ENCODE data around the gene NT5C1A. TPM values are rescaled to one million over a fixed set of nuclear protein-coding genes. Genes with fewer than 3 reads are reported as not detected.

NT5C1A gene
- total RNA-seq, 1 experiment from 2014 or later, result not detected

DNA sequence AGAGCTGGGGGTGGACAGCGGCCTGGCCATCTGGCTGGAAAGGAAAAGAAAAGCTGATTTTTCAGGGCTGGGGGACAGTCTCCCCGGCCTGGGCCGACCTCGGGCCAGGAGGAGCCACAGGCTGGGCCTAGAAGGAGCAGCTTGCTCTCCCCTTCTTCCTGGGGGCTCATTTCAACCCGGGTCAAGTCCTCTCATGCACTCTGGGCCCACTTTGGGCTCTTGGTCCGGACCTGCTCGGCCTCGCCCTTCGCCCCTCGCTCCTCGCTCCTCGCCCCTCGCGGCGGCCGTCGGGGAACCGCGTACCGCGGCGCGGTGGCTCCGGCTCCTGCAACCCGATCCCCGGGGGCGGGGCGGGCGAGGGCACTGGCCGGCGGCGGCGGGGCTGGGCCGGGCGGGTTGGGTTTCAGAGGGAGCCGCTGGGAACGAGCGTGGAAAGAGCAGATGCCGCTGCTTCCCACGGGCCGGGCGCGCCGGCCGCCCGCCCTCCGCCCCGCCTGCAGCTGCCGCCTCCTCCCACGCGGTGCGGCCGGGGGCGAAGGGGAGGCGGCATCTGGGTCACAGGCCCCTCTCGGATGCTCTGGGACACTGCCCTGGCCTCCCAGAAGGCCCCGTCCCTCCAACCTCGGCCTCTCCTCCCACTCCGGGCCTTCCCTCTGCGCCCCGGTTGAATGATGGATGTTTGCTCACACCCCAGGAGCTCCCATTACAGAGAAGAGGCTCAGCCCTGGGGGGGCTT is 39.1 kb downstream of the NT5C1A start:
- H3K9me3 Mint-ChIP-seq, result no peaks in the 10 kb centered on the region
- H3K36me3 Mint-ChIP-seq (ENCODE audit: insufficient read depth in 1 of 3, low read depth in 3 of 3), result no peaks in the 10 kb centered on the region
- Histone ChIP-seq H3K9ac (ENCODE audit: extremely low read depth, insufficient read length, low read length) (no peak overlapping the region), H2AFZ (ENCODE audit: low read length) (no peak overlapping the region), H3K56ac (ENCODE audit: insufficient read length, low read depth, low read length) (no peak overlapping the region), H4K8ac (replicated peaks; ENCODE audit: insufficient read length, low read depth, low read length) (no peak overlapping the region), H3K79me2 (ENCODE audit: insufficient read depth, low read length) (no peaks in the 10 kb centered on the region), H3K79me1 (ENCODE audit: insufficient read depth, low read depth, low read length, poor library complexity, severe bottlenecking) (no peaks in the 10 kb centered on the region), H4K20me1 (ENCODE audit: control insufficient read depth, insufficient read depth, insufficient read length) (no peaks in the 10 kb centered on the region), H3K14ac (ENCODE audit: insufficient read depth, low read length) (no peak overlapping the region), H3K4me2 (ENCODE audit: insufficient read depth, insufficient read length, low read length) (peak overlapping the region; percentile 15), H2BK15ac (ENCODE audit: low read depth, low read length) (no peak overlapping the region), H2BK120ac (ENCODE audit: low read depth, low read length, poor library complexity, severe bottlenecking) (no peak overlapping the region), H3K23me2 (ENCODE audit: insufficient read length, low read depth, low read length, poor library complexity, severe bottlenecking) (no peaks in the 10 kb centered on the region), H2BK20ac (ENCODE audit: low read depth, low read length, poor library complexity, severe bottlenecking) (no peak overlapping the region), H2BK12ac (ENCODE audit: insufficient read length, low read depth, low read length) (no peak overlapping the region), H3T11ph (ENCODE audit: low read length) (no peak overlapping the region), H3K27ac (ENCODE audit: insufficient read length, low read depth, low read length) (no peak overlapping the region), H3K23ac (ENCODE audit: insufficient read length, low read depth, low read length) (no peak overlapping the region), H3K4me1 (ENCODE audit: insufficient read depth, low read length) (peaks cover 3% of the 10 kb centered on the region; the same call in 1 of the 2 replicates), H3K9me3 (ENCODE audit: control insufficient read depth, low read depth, low read length) (no peaks in the 10 kb centered on the region), H2AK5ac (ENCODE audit: insufficient read length, low read length) (no peak overlapping the region), H2BK5ac (ENCODE audit: insufficient read length, low read length) (no peak overlapping the region), H3K27me3 (ENCODE audit: insufficient read depth, low read length) (peaks cover 7% of the 10 kb centered on the region; the same call in 1 of the 2 replicates), H4K91ac (ENCODE audit: insufficient read length, low read depth, low read length) (no peak overlapping the region), H4K5ac (ENCODE audit: insufficient read length, low read depth, low read length) (no peak overlapping the region), H3K4ac (ENCODE audit: low read depth, low read length) (no peak overlapping the region), H3K18ac (ENCODE audit: insufficient read length, low read depth, low read length) (no peak overlapping the region)
- H3K4me3 Mint-ChIP-seq, result peak overlapping the region; percentile 50 to 76
- peaks cover 97% of the 10 kb centered on the region for H3K27me3 Mint-ChIP-seq (ENCODE audit: low read depth)
- no peak overlapping the region for H3K27ac Mint-ChIP-seq
- DNase-seq, result peak; percentile 68
- TF ChIP-seq, protein P1, sequence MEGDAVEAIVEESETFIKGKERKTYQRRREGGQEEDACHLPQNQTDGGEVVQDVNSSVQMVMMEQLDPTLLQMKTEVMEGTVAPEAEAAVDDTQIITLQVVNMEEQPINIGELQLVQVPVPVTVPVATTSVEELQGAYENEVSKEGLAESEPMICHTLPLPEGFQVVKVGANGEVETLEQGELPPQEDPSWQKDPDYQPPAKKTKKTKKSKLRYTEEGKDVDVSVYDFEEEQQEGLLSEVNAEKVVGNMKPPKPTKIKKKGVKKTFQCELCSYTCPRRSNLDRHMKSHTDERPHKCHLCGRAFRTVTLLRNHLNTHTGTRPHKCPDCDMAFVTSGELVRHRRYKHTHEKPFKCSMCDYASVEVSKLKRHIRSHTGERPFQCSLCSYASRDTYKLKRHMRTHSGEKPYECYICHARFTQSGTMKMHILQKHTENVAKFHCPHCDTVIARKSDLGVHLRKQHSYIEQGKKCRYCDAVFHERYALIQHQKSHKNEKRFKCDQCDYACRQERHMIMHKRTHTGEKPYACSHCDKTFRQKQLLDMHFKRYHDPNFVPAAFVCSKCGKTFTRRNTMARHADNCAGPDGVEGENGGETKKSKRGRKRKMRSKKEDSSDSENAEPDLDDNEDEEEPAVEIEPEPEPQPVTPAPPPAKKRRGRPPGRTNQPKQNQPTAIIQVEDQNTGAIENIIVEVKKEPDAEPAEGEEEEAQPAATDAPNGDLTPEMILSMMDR (conservative IDR thresholded peaks at IDR 0.05), result no peak
- no CpG with 5 or more reads among the region's 61 CpGs for WGBS (ENCODE audit: extremely low coverage, insufficient read length, low lambda C conversion rate)
- H3K4me1 Mint-ChIP-seq, result peaks cover 16 to 18% of the 10 kb centered on the region in 2 experiments
